Aorta (tissue), 5 donors: ENCODE measurements around the gene ACCSL. TPM values are rescaled to one million over a fixed set of nuclear protein-coding genes. Genes with fewer than 3 reads are reported as not detected.

ENCODE experiments used
- ATAC-seq: fragments of 200-7000 bp; cut with Tn5 transposase; one replicate; pipeline ENCODE4 v1.9.1; 2022; ENCODE audit warnings: moderate library complexity; ENCODE audit not compliant: low FRiP score
- DNase-seq, 2 donors: peaks; one replicate each; pipeline ENCODE4 v3.0.0-alpha.2; 2020
- H3K27ac ChIP-seq, 2 donors: one replicate each; pipeline ENCODE4 v1.5.1; 2013; ENCODE audit warnings: low read length in 2 of 2, mild to moderate bottlenecking in 2 of 2, moderate library complexity in 2 of 2, control low read depth in 1 of 2, inconsistent platforms in 1 of 2, low read depth in 1 of 2
- H3K27me3 ChIP-seq, 2 donors: one replicate each; pipeline ENCODE4 v1.6.1; 2013; ENCODE audit warnings: control low read depth in 1 of 2, low read length in 1 of 2, mild to moderate bottlenecking in 1 of 2, moderate library complexity in 1 of 2; ENCODE audit not compliant: insufficient read depth in 2 of 2, control insufficient read depth in 1 of 2
- H3K36me3 ChIP-seq, 2 donors: one replicate each; pipeline ENCODE4 v1.6.1; 2013; ENCODE audit warnings: control low read depth in 1 of 2, low read length in 1 of 2, mild to moderate bottlenecking in 1 of 2; ENCODE audit not compliant: insufficient read depth in 2 of 2, control insufficient read depth in 1 of 2
- H3K4me1 ChIP-seq, 2 donors: one replicate each; pipeline ENCODE4 v1.6.1; 2013; ENCODE audit warnings: low read length in 2 of 2, control low read depth in 1 of 2, mild to moderate bottlenecking in 1 of 2, moderate library complexity in 1 of 2; ENCODE audit not compliant: insufficient read depth in 2 of 2, control insufficient read depth in 1 of 2
- H3K4me3 ChIP-seq, 2 donors: one replicate each; pipeline ENCODE4 v1.5.1; 2013; ENCODE audit warnings: low read length in 2 of 2, control low read depth in 1 of 2, mild to moderate bottlenecking in 1 of 2
- H3K9me3 ChIP-seq: one replicate; pipeline ENCODE4 v1.6.1; 2013; ENCODE audit warnings: mild to moderate bottlenecking, low read length; ENCODE audit not compliant: control insufficient read depth
- WGBS, 2 donors: extraction: QIAGEN DNeasy Blood & Tissue Kit; methylation state at CpG; one replicate each; pipeline ENCODE4 v1.1.7; 2013; 5-methylcytosine and 5-hydroxymethylcytosine counted together
- intact Hi-C, 2 donors: fragments of 100-400 bp; cut with DNase I; formaldehyde crosslinking; loops; one replicate each; pipeline versions ENCODE4 v1.14.2 to v1.15.0; 2022
- polyA plus RNA-seq, 2 donors: library from polyadenylated mRNA; stranded (reverse); fragments of 200-250 nt; gene quantifications; one replicate each; pipeline ENCODE4 v1.2.3, GENCODE V29; 2013
- total RNA-seq, 2 donors: library from RNA; stranded (reverse); fragmentation: NEBNext Ultra II Directional; extraction: Animal tissue kit (Norgen Biotek cat#: 25700); gene quantifications; one replicate each; pipeline ENCODE4 v1.2.1, GENCODE V29; 2021
- donor health status: healthy with polysubstance abuse.
- donor health status: Bipolar disorder and iron deficiency.
- donor health status: DM: no; HTN: no; CAD: no.
- donor health status: DM: no; HTN: no; CAD: no.
- donor health status: DM: yes; HTN: yes; CAD: no.

ACCSL gene
- total and polyA plus RNA-seq, 4 donors = not detected

GRCh38 chr11:44034639-44035038 is 13.1 kb upstream of the ACCSL start:
- intact Hi-C loops = loop anchor here in 1 of 2 donors (10.0 kb wide), 1 partner anchor 50 kb away; no protein-coding TSS in a partner anchor
- Histone ChIP-seq H3K36me3 (no peaks in the 10 kb centered on the region), H3K4me1 (peaks cover 5 to 11% of the 10 kb centered on the region in 2 donors), H3K27me3 (no peaks in the 10 kb centered on the region), H3K27ac (peak overlapping the region in 1 of 2 donors; percentile 1), H3K9me3 (no peaks in the 10 kb centered on the region), H3K4me3 (no peak overlapping the region)
- DNase-seq (no peak), ATAC-seq (no peak)

DNA sequence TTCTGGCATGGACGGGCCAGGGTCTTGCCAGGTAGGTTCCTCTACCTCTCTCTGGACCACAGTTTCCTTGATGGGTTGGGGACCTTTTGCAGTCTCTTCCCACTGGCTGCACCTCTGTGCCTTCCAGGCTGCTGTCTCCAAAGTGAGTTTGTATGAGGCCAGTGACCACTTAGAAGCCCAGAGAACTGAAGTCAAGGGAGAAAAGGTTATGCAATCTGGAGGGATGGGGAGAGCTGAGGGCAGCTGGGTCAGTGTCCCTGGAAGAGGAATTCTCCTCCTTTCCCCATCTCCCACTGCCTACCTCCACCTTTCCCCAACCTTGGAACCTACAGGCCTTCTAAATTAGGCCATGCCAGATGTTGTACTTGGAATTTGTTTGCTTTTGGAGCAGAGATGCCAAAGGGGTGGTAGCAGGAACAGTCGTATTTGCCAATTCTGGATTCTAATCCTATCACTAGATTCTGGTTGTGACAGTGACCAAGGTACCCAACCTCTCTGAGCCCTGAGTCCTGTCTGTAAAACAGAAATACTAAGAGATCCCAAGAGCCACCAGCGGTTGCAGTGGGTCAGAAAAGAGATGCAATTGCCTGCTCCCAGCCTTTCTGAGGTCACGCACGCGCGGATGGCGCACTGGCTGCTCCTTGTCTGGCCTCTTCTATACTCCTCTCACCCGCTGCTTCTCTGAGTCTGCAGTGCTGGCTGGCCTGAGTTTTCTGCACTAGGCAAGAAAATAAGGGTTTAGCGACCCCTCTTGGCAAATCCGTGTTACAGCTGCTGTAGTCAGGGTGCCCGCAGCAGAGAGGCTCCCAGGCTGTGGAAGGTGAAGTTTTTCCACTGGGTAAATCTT is 10.7 kb upstream of the ACCSL start:
- H3K27ac ChIP-seq = peak overlapping the region in 1 of 2 donors; percentile 54
- WGBS, 2 donors = 9% methylated on average over 12 of the region's 12 CpGs

DNA sequence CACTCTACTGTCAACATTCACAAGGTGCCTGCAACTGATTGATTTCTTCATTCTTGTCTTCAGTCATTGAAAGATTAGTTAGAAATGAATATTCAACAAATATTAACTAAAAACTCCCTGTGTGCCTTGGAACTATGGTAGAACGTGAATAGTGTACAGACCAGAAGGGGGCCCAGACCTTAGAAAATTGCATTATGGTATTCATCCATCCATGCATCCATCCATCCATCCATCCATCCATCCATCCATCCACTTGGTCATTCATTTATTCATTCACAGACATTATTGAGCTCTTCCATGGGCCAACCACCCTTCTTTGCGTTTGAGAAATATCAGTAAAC is 10.2 kb upstream of the ACCSL start:
- no peaks in the 10 kb centered on the region for H3K27me3 ChIP-seq
- ATAC-seq (no peak), DNase-seq (no peak)
- H3K36me3 ChIP-seq = no peaks in the 10 kb centered on the region
- peaks cover 3 to 5% of the 10 kb centered on the region in 2 donors for H3K4me1 ChIP-seq
- intact Hi-C loops = loop anchor here (1.0 to 10.0 kb wide), 4 partner anchors 53 to 147 kb away; no protein-coding TSS in a partner anchor
- no peaks in the 10 kb centered on the region for H3K9me3 ChIP-seq
- no peak overlapping the region for H3K27ac ChIP-seq
- H3K4me3 ChIP-seq = no peak overlapping the region
- WGBS, 2 donors = 75 to 78% methylated on average over 2 of the region's 2 CpGs

More for the DNA sequence above, 10.7 kb upstream of the ACCSL start:
- intact Hi-C loops = loop anchor here (1.0 to 10.0 kb wide), 4 partner anchors 52 to 147 kb away; no protein-coding TSS in a partner anchor
- DNase-seq (peak; percentile 91 to 93), ATAC-seq (peak; percentile 95)
- Histone ChIP-seq H3K4me1 (peaks cover 5 to 6% of the 10 kb centered on the region in 2 donors), H3K4me3 (no peak overlapping the region), H3K27me3 (no peaks in the 10 kb centered on the region), H3K36me3 (no peaks in the 10 kb centered on the region), H3K9me3 (no peaks in the 10 kb centered on the region)

DNA sequence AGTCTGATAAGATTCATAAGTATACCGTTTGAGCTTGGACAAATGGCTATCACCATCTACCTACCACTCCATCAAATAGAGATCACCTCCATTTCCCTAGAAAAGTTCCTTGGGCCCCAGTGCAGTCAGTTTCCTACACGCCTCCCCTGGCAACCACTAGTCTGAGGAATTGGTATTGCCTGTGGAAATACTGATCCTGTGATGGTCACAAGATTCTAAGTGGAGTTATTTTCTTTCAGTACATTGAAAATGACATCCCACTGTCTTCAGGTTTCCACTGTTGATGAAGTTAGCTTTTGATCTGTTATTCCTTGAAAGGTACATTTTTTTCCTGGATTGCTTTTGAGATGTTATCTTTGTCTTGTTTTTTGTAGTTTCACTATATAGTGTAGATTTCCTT is 4.6 kb upstream of the ACCSL start:
- Histone ChIP-seq H3K9me3 (no peaks in the 10 kb centered on the region), H3K36me3 (no peaks in the 10 kb centered on the region), H3K27me3 (no peaks in the 10 kb centered on the region), H3K4me3 (no peak overlapping the region), H3K27ac (no peak overlapping the region), H3K4me1 (no peaks in the 10 kb centered on the region)
- DNase-seq (no peak), ATAC-seq (no peak)
- intact Hi-C loops = no loop called here
- WGBS, 2 donors = 58 to 67% methylated on average over 2 of the region's 2 CpGs

DNA sequence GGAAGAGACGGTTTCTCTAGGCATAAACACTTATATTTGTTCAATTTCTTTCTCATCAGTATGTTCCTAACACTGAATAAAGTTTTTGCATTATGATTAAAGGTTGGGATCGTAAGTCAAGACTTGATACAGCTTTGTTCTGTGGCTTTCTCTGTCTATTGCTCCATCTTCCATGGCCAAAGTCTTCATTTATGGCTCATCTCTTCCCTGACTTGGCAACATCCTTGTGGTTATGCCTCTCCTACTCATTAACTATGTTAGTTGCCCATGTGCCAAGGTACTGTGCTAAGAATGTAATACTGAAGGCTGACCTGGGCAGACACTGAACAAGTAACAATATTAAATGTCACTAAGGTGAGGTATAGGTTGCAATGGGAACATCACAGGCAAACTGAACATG is 1.6 kb upstream of the ACCSL start:
- H3K36me3 ChIP-seq = no peaks in the 10 kb centered on the region
- DNase-seq (no peak), ATAC-seq (no peak)
- H3K9me3 ChIP-seq = no peaks in the 10 kb centered on the region
- no peak overlapping the region for H3K4me3 ChIP-seq
- 94 to 98% methylated on average over 2 of the region's 2 CpGs for WGBS, 2 donors
- intact Hi-C loops = no loop called here
- H3K4me1 ChIP-seq = no peaks in the 10 kb centered on the region
- H3K27me3 ChIP-seq = no peaks in the 10 kb centered on the region
- H3K27ac ChIP-seq = no peak overlapping the region

DNA sequence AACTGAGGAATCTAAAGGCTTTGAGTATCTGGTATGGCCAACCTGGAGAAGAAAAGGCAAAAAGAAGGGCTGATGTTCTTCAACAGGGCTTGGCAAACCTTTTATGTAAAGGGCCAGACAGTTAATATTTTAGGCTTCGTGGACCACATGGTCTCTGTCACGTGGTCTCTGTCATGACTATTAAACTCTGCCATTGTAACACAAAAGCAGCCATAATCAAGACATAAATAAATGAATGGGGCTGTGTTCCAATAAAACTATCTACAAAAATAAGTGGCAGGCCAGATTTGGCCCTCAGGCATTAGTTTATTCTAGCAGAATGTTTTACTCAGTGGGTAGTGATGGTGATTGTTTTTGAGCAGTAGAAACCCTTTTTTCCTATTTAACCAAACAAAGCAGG is 483 bp upstream of the ACCSL start:
- H3K9me3 ChIP-seq = no peaks in the 10 kb centered on the region
- no peak overlapping the region for H3K27ac ChIP-seq
- H3K4me1 ChIP-seq = no peaks in the 10 kb centered on the region
- H3K27me3 ChIP-seq = no peaks in the 10 kb centered on the region
- intact Hi-C loops = no loop called here
- no peak for ATAC-seq
- H3K36me3 ChIP-seq = no peaks in the 10 kb centered on the region
- WGBS, 2 donors = 37 to 39% methylated on average over 2 of the region's 2 CpGs
- DNase-seq = no peak
- no peak overlapping the region for H3K4me3 ChIP-seq

- Histone ChIP-seq H3K9me3 (no peaks in the 10 kb centered on the region), H3K4me3 (no peak overlapping the region), H3K36me3 (no peaks in the 10 kb centered on the region), H3K27ac (no peak overlapping the region), H3K27me3 (no peaks in the 10 kb centered on the region), H3K4me1 (no peaks in the 10 kb centered on the region)
- intact Hi-C loops = no loop called here
- ATAC-seq = no peak
- 89 to 90% methylated on average over 3 of the region's 3 CpGs for WGBS, 2 donors
- DNase-seq = no peak
These were observed 2.1 kb downstream of the ACCSL start for GRCh38 chr11:44049832-44050231.

GRCh38 chr11:44051171-44051570 is 3.4 kb downstream of the ACCSL start:
- Histone ChIP-seq H3K4me1 (no peaks in the 10 kb centered on the region), H3K27me3 (no peaks in the 10 kb centered on the region), H3K9me3 (no peaks in the 10 kb centered on the region), H3K27ac (no peak overlapping the region), H3K4me3 (no peak overlapping the region), H3K36me3 (no peaks in the 10 kb centered on the region)
- intact Hi-C loops = no loop called here
- ATAC-seq (no peak), DNase-seq (no peak)
- WGBS, 2 donors = 94 to 95% methylated on average over 4 of the region's 4 CpGs

- H3K36me3 ChIP-seq = no peaks in the 10 kb centered on the region
- intact Hi-C loops = no loop called here
- no peak overlapping the region for H3K27ac ChIP-seq
- ATAC-seq = no peak
- no peak for DNase-seq
- H3K4me3 ChIP-seq = no peak overlapping the region
- H3K9me3 ChIP-seq = no peaks in the 10 kb centered on the region
- H3K27me3 ChIP-seq = no peaks in the 10 kb centered on the region
- 80 to 81% methylated on average over 6 of the region's 6 CpGs for WGBS, 2 donors
- H3K4me1 ChIP-seq = no peaks in the 10 kb centered on the region
These were observed 9.6 kb downstream of the ACCSL start for GRCh38 chr11:44057340-44057739.
